GM13976 (cell line): ENCODE measurements around the gene TSPAN6.

Experiments
- DNase-seq: peaks from one replicate; pipeline ENCODE4 v3.0.0; 2012; ENCODE audit warnings: low spot score
- in situ Hi-C: fragments of 300-500 bp; cut with MboI; formaldehyde crosslinking; loops from one replicate; pipeline ENCODE4 v1.12.0; 2022; ENCODE audit warnings: low sequenced_read_pairs, mixed read lengths, inconsistent platforms; ENCODE audit not compliant: unreplicated experiment
- TF ChIP-seq, protein P1 (sequence below): IDR thresholded peaks from 2 replicates; pipeline ENCODE4 v1.5.1; 2012; ENCODE audit warnings: borderline replicate concordance, mild to moderate bottlenecking; ENCODE audit not compliant: insufficient read depth; ENCODE audit errors: extremely low read depth, missing control alignments, control extremely low read depth

The TSPAN6 gene

DNA sequence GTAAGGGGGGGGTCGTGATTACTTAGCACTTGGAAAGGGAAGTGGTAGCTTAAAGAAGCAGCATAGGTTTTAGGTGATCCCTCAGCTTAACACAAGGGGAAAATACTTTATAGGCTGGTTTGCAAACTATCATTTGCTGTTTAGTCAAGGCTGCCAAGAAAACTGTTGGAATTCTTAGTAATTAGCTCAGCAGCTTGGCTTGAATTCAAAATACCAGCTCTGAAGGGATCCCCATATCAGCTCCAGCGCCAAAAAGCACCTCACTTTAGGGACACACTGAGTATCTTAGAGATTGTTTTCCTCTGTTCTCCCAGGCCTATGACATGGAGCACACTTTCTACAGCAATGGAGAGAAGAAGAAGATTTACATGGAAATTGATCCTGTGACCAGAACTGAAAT is 43.0 kb downstream of the TSPAN6 start:
- in situ Hi-C loops, result no loop called here
- DNase-seq, result no peak
- TF ChIP-seq, protein P1, sequence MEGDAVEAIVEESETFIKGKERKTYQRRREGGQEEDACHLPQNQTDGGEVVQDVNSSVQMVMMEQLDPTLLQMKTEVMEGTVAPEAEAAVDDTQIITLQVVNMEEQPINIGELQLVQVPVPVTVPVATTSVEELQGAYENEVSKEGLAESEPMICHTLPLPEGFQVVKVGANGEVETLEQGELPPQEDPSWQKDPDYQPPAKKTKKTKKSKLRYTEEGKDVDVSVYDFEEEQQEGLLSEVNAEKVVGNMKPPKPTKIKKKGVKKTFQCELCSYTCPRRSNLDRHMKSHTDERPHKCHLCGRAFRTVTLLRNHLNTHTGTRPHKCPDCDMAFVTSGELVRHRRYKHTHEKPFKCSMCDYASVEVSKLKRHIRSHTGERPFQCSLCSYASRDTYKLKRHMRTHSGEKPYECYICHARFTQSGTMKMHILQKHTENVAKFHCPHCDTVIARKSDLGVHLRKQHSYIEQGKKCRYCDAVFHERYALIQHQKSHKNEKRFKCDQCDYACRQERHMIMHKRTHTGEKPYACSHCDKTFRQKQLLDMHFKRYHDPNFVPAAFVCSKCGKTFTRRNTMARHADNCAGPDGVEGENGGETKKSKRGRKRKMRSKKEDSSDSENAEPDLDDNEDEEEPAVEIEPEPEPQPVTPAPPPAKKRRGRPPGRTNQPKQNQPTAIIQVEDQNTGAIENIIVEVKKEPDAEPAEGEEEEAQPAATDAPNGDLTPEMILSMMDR, result no peak

DNA sequence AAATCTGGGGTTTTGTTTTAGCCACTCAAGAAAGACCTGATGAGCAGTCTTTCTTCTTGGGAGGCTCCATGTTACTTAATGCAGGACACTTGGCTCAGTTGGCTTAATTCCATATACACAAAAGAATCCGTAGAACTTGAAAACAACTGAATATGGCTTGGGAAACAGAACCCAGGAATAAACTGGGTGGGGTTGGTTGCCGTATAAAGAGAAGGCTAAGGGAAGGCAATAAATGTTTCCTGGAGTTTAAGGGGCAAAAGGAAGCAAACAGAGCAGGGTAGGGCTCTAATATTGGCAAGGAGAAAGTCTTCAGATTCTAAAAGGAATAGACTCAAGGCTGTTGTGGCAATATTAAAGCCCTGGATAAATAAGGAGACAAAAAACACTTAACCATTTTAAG is 43.5 kb downstream of the TSPAN6 start:
- in situ Hi-C loops, result no loop called here
- no peak for DNase-seq
- TF ChIP-seq, protein P1, result no peak

DNA sequence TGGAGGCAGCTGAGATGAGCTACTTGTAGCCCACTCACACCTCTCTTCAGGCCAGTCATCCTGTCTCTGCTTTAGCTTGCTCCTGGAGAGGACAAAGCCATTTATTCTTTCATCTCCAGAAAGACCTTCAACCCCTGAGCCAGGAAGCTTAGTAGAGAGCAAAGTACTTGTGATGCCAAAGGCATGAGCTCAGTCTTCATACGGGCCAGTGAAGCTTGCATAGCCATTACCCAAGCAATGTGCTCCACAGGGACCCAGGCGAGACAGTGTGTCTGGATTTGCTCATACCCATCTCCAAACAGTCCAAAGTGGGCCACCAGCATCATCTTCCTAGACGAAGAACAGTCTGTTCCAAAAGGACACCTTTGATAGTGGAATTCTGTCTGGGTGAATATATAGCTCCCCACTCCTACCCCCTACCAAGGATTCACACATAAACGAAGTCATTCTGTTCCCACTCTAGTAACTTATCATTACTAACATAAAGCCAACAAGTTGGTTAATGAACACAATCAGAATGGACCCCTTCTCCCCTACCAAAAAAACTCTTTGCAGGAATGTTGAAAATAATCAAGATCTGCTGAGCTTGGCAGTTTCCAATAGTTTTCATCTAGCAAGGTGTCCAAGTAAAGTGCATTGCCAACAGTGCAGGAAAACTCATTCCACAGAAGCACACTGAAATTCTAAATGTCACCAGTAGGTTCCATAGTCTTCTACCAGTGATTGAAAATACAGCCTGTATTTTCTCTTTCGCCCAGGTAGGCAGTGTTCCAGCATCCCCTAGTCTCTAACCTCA is 45.2 kb downstream of the TSPAN6 start:
- TF ChIP-seq, protein P1, result no peak

DNA sequence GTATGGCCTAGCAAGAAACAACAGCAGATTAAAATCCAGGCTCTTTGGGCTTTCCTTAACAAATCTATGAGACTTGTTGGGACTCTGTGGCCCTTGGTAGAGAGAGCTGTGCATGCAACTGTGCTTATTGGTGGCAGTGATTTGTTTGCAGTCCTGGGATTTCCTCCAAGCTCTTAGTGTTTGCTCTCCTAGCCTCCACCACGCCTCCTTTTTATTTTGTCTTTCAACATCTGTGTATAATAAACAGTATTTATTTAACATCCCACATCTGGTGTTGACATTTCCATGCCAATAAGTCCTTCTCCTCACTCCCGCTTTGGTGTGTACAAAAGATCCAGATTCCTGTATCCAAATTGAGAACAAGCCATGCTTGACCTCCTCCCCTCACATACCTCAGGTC is 48.7 kb downstream of the TSPAN6 start:
- no peak for DNase-seq
- in situ Hi-C loops, result no loop called here

More for the DNA sequence above, 45.2 kb downstream of the TSPAN6 start:
- DNase-seq, result no peak
- in situ Hi-C loops, result no loop called here

DNA sequence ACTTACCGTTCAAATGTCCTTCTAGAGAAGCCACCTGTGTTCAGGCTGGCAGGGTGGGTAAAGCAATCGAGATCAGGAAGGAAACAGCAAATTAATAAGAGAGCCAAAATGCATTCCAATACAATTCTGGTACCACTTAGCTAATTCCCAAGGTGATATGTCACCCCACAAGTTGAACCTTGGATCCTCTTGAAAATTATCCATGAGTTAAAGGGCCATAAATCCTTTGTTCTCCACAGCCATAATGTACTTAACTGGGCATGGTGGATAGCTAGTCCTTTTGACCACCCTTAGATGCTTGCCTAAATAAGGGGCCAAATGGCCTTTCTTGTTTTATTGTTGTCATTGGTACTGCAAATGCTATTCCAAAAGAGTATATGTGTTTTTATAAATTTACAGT is 49.9 kb downstream of the TSPAN6 start:
- TF ChIP-seq, protein P1, result no peak
- in situ Hi-C loops, result no loop called here
- no peak for DNase-seq

More for the DNA sequence above, 48.7 kb downstream of the TSPAN6 start:
- TF ChIP-seq, protein P1, result no peak

DNA sequence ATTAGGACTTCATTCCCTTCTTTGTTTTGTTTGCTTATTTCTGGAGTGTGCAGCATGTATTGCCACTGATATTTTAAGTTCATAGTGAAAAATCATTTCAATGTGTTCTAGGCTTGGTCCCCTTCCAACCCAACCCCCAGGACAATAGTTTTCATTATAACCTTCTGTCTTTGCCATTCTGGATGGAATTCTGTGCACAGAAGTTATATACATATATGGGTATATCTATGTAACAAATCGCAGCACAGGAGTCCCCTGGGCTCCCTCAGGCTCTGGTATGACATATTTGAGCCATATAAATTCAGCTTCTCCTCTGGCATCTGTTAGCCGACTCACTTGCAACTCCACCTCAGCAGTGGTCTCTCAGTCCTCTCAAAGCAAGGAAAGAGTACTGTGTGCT is 52.0 kb downstream of the TSPAN6 start, which contains the start of gene TNMD:
TSS of gene TNMD (plus strand) at position 326 of the 400 bp plus-strand sequence. CDS start 83 bp downstream, outside the sequence.
- TF ChIP-seq, protein P1, result no peak
- in situ Hi-C loops, result no loop called here
- no peak for DNase-seq
